Activated CD8-positive, alpha-beta memory T cell treated with anti-CD3 and anti-CD28 coated beads, Interleukin-2, amount 10 ng/mL, durations not matched to agents 7 days and 5 days (primary cell): ENCODE measurements around the gene CENPB. TPM values are rescaled to one million over a fixed set of nuclear protein-coding genes. Genes with fewer than 3 reads are reported as not detected.

Source experiments
- ATAC-seq: fragments of 150-1000 bp; cut with Tn5 transposase; one replicate; pipeline ENCODE4 v1.10.0; 2021; ENCODE audit warnings: moderate library complexity
- CTCF ChIA-PET: fragments of 350-600 bp; sonication (Branson Sonifier 250); formaldehyde crosslinking; loops from one replicate; lab custom pipeline; 2021; ENCODE audit warnings: antibody characterized with exemption; lab: Charles Lee
- DNase-seq: peaks from one replicate; pipeline ENCODE4 v3.0.0-alpha.2; 2020
- H3K27ac Mint-ChIP-seq: one replicate; pipeline ENCODE4 v1.8.0; 2021; ENCODE audit warnings: mild to moderate bottlenecking, mixed read lengths
- H3K27me3 Mint-ChIP-seq: one replicate; pipeline ENCODE4 v1.8.0; 2021; ENCODE audit warnings: mixed read lengths
- H3K36me3 Mint-ChIP-seq: one replicate; pipeline ENCODE4 v1.8.0; 2021; ENCODE audit warnings: mild to moderate bottlenecking, mixed read lengths
- H3K4me1 Mint-ChIP-seq: one replicate; pipeline ENCODE4 v1.8.0; 2021; ENCODE audit warnings: mixed read lengths
- H3K4me3 Mint-ChIP-seq: one replicate; pipeline ENCODE4 v1.8.0; 2021; ENCODE audit warnings: mild to moderate bottlenecking, moderate library complexity, mixed read lengths
- H3K9me3 Mint-ChIP-seq: one replicate; pipeline ENCODE4 v1.8.0; 2022; ENCODE audit warnings: low read depth, mixed read lengths
- total RNA-seq, 2 experiments: library from RNA; stranded (reverse); gene quantifications; one replicate each; pipeline ENCODE4 v1.2.3, GENCODE V29; 2021

CENPB gene
- total RNA-seq, 2 experiments from 2014 or later, result 76.5 to 76.8 TPM

DNA sequence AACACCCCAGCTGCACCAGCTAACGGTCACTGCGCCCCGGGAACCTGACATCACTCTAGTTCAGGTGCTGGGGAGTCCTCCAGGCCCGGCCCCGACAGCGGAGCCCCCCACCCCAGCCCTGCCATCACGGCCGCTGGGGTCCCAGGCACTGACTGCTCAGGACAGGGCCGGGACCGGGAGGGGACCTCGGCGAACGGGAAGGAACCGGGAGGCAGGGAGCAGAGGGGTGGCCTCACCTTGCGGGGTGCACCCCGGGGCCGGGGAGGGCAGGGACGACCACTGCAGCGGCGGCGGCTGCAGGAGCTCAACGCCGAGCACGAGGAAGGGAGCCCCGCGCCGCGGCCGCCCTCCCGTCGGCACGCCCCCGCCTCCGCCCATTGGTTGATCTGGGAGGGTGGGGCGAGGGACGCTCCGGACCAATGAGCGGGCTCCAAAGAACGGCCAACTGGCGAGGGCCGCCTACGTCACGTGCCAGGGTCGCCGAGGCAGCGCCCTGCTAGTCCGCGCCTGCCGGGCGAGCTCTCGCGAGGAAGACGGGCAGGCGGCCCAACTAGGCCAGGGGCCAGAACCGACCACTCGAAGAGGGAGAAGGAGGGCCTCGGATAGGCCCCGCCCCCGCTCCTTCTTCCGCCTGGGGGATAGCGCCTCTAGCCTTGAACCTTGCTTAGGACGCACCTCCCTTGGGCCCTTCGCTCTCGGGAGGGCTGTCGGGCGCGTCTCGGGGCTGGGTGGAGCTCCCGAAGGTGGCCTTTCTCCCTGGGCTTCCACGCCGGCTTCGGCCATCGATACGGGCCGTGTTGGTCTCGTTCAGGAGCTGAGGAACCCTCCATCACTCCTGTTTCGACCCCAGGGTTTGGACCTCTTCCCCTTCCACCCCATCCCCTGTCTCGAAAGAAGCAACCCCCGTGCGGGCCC, 18.9 kb downstream of the CENPB start, which contains the start of gene ADISSP:
Gene ADISSP (minus strand): TSS at position 327 of the 915 bp plus-strand sequence. CDS start 7,653 bp downstream, outside the sequence.
- Mint-ChIP-seq H3K27me3 (peaks cover 9% of the 10 kb centered on the region), H3K4me3 (peak within 1 kb of the TSS; percentile 84), H3K36me3 (no peaks in the 10 kb centered on the region), H3K27ac (peak within 1 kb of the TSS; percentile 88), H3K4me1 (peaks cover 23% of the 10 kb centered on the region), H3K9me3 (no peaks in the 10 kb centered on the region)
- DNase-seq (peak; percentile 99), ATAC-seq (peak; percentile 94)
- CTCF ChIA-PET, result interaction anchor here (0.8 to 8.0 kb wide), 25 partner anchors 8 to 324 kb away, joined by 3 to 80 read pairs (median 4); partner anchors contain the start of genes AP5S1, CENPB and SPEF1

DNA sequence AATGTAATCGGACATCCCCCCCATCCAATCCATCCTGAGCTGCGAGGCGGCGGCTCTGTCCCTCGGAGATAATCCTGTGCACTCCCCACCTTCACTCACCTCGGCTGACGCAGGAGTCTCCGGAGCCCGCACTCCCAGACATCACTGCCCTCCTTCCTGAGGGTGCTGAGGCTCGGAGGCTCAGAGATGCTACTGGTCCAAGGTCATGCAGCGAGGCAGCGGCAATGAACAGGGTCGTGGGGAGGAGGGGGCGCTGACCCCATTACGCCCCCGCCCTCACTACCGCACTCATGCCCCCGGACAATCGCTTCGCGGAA, 19.5 kb downstream of the CENPB start:
- DNase-seq (no peak), ATAC-seq (no peak)
- CTCF ChIA-PET, result interaction anchor here (1.1 to 8.0 kb wide), 13 partner anchors 9 to 318 kb away, joined by 3 to 80 read pairs (median 5); partner anchors contain the start of genes AP5S1 and SPEF1
- Mint-ChIP-seq H3K4me1 (peaks cover 23% of the 10 kb centered on the region), H3K27ac (peak overlapping the region; percentile 62), H3K4me3 (peak overlapping the region; percentile 84), H3K36me3 (no peaks in the 10 kb centered on the region), H3K27me3 (peaks cover 5% of the 10 kb centered on the region), H3K9me3 (no peaks in the 10 kb centered on the region)

GRCh38 chr20:3766422-3767109, 20.0 kb downstream of the CENPB start:
- Mint-ChIP-seq H3K36me3 (no peaks in the 10 kb centered on the region), H3K27me3 (peaks cover 1% of the 10 kb centered on the region), H3K9me3 (no peaks in the 10 kb centered on the region), H3K4me3 (peak overlapping the region; percentile 84), H3K27ac (peak overlapping the region; percentile 62), H3K4me1 (peaks cover 25% of the 10 kb centered on the region)
- DNase-seq, result no peak
- CTCF ChIA-PET, result interaction anchor here (1.0 to 8.0 kb wide), 11 partner anchors 9 to 319 kb away, joined by 3 to 80 read pairs (median 5); partner anchors contain the start of genes AP5S1 and CENPB
- no peak for ATAC-seq

DNA sequence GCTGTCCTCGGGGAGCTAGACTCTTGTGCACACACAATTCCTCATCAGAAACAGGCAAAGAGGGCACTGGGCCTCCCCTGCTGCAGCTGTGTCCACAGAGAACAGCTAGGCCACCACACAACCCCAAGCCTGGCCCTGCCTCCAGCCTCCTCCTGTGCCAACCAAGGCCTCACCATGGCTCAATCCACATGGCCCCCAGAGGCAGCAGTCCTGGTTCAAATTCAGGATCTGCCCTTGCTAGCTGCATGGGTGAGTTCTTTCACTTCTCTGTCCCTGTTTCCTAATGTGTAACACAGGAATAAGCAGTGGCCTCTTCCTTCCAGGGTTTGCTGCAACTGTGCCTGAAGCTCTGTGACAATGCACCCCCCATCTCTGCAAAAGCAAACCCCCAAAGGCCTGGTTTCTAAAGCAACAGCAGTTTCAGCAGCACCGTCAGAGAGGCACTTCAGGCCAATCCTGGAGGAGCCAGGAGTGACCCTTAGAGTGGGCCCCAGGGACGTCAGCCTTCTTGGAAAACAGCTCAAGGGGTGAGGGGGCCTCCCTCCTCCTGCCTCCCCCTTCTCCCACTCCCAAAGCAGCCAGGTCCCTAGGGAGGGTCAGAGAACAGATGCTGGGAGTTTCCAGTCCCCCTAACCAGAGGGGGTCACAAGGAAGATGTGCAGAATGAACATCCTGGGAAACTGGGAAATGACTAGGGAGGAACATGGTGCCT, 21.2 kb downstream of the CENPB start:
- Mint-ChIP-seq H3K4me1 (peaks cover 27% of the 10 kb centered on the region), H3K4me3 (no peak overlapping the region), H3K9me3 (no peaks in the 10 kb centered on the region), H3K36me3 (no peaks in the 10 kb centered on the region), H3K27ac (no peak overlapping the region), H3K27me3 (no peaks in the 10 kb centered on the region)
- DNase-seq (no peak), ATAC-seq (no peak)
- CTCF ChIA-PET, result interaction anchor here (0.6 to 8.0 kb wide), 7 partner anchors 8 to 127 kb away, joined by 3 to 80 read pairs (median 3); partner anchors contain the start of genes CDC25B and CENPB

DNA sequence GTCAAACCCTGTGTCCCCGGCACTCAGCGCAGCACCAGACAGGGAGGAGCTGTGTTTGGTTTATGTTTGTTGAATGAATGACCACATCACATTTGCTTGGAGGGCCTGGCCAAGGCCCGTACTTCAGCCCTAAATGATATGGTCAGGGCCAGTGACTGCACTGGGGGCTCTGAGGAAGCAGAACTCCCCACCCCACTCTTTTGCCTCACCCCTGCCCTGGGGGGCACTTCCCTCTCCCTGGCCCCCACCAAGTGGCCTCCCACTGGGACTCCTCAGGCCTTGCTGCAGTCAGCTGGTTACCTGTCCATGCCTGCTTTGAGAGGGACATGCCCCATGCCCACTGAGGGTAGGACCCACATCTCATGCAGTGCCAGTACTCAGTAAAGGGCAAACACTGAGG, 21.9 kb downstream of the CENPB start:
- no peaks in the 10 kb centered on the region for H3K27me3 Mint-ChIP-seq
- no peaks in the 10 kb centered on the region for H3K36me3 Mint-ChIP-seq
- no peaks in the 10 kb centered on the region for H3K9me3 Mint-ChIP-seq
- no peak overlapping the region for H3K27ac Mint-ChIP-seq
- H3K4me1 Mint-ChIP-seq, result peaks cover 27% of the 10 kb centered on the region
- H3K4me3 Mint-ChIP-seq, result no peak overlapping the region
- DNase-seq (no peak), ATAC-seq (no peak)
- CTCF ChIA-PET, result interaction anchor here (0.6 to 8.0 kb wide), 5 partner anchors 13 to 128 kb away, joined by 3 to 80 read pairs (median 3); partner anchors contain the start of genes CDC25B and CENPB

GRCh38 chr20:3763671-3764601, 22.6 kb downstream of the CENPB start:
- peaks cover 23% of the 10 kb centered on the region for H3K4me1 Mint-ChIP-seq
- ATAC-seq, result no peak
- DNase-seq, result no peak
- CTCF ChIA-PET, result interaction anchor here (0.9 to 8.0 kb wide), 2 partner anchors 12 to 47 kb away, joined by 3 to 80 read pairs; no protein-coding TSS in a partner anchor
- no peaks in the 10 kb centered on the region for H3K9me3 Mint-ChIP-seq
- H3K4me3 Mint-ChIP-seq, result no peak overlapping the region
- H3K27ac Mint-ChIP-seq, result no peak overlapping the region
- no peaks in the 10 kb centered on the region for H3K27me3 Mint-ChIP-seq
- no peaks in the 10 kb centered on the region for H3K36me3 Mint-ChIP-seq

DNA sequence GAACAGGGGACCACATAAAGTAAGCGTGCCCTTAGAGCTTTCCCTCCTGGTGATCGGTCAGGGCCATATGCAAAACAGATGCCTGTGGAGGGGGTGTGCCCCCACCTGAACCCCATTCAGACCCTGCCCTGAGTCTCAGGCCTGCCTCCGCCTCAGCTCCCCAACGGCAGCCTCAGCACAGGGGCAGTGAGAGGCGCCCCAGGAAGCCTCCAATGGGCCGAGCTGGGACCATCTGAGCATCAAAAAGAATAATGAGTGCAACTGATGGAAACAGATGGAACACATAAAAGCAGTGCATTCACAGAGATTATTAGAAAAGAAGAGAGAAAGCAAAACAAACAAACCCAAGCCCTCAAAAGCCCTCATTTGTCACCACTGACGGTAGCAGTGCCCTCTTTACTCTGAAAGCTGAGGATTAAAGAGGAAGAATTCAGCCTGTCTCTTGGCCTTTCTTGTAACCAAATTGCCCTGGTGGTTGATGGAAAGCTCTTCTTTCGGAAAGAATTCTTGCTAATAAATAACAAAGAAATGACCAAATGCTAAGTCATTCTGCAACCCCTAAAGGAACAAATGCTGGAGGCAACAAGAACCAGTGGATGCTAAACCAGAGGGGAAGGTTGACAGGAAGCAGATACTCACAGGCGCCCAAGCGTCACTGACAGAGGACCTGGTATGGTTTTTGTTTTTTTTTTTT, 25.7 kb downstream of the CENPB start:
- no peak for ATAC-seq
- CTCF ChIA-PET, result interaction anchor here (0.6 to 1.9 kb wide), 4 partner anchors 42 to 325 kb away, joined by 3 to 5 read pairs (median 3); no protein-coding TSS in a partner anchor

GRCh38 chr20:3759884-3760283, 26.7 kb downstream of the CENPB start:
- ATAC-seq, result no peak
- CTCF ChIA-PET, result interaction anchor here (0.6 to 4.0 kb wide), 4 partner anchors 8 to 326 kb away, joined by 3 to 23 read pairs (median 6); partner anchors contain the start of gene ADISSP
- Mint-ChIP-seq H3K36me3 (peaks cover 1% of the 10 kb centered on the region), H3K9me3 (no peaks in the 10 kb centered on the region), H3K27me3 (no peaks in the 10 kb centered on the region), H3K4me1 (peaks cover 3% of the 10 kb centered on the region), H3K4me3 (no peak overlapping the region), H3K27ac (no peak overlapping the region)
- DNase-seq, result no peak

More for the DNA sequence above, 25.7 kb downstream of the CENPB start:
- Mint-ChIP-seq H3K4me1 (peaks cover 6% of the 10 kb centered on the region), H3K9me3 (no peaks in the 10 kb centered on the region), H3K36me3 (peaks cover 1% of the 10 kb centered on the region), H3K27me3 (no peaks in the 10 kb centered on the region), H3K4me3 (no peak overlapping the region), H3K27ac (no peak overlapping the region)
- no peak for DNase-seq

- Mint-ChIP-seq H3K27me3 (no peaks in the 10 kb centered on the region), H3K36me3 (peaks cover 1% of the 10 kb centered on the region), H3K4me1 (peaks cover 3% of the 10 kb centered on the region), H3K27ac (no peak overlapping the region), H3K9me3 (no peaks in the 10 kb centered on the region), H3K4me3 (no peak overlapping the region)
- CTCF ChIA-PET, result interaction anchor here (1.9 to 4.0 kb wide), 3 partner anchors 9 to 96 kb away, joined by 5 to 23 read pairs (median 7); partner anchors contain the start of gene ADISSP
- ATAC-seq (no peak), DNase-seq (no peak)
Observed at GRCh38 chr20:3759316-3759823, 27.2 kb downstream of the CENPB start.

DNA sequence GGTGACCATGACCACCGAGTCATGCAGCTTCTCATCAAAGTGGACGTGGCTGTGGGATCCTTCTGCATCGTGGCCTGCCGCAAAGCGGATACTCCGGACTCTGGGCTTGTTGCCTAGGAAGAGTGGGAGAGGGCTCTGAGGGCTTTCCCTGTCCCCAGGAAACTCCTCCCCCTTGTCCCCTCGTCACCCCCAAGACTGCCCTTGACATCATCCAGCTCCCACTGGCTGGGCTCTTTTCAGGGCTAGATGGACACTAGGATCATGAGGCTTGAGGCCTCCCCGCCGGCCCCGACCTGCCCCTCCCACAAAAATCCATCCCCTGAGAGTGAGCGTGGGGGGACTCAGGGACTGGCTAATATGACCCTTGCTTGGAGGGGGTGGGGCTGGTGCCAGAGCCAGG, 28.0 kb downstream of the CENPB start:
- DNase-seq (no peak), ATAC-seq (no peak)
- Mint-ChIP-seq H3K4me1 (peaks cover 3% of the 10 kb centered on the region), H3K27me3 (no peaks in the 10 kb centered on the region), H3K36me3 (peaks cover 1% of the 10 kb centered on the region), H3K4me3 (no peak overlapping the region), H3K9me3 (no peaks in the 10 kb centered on the region), H3K27ac (no peak overlapping the region)
- CTCF ChIA-PET, result interaction anchor here (1.6 to 4.0 kb wide), 4 partner anchors 8 to 18 kb away, joined by 4 to 23 read pairs (median 6); partner anchors contain the start of gene ADISSP

- DNase-seq, result no peak
- peaks cover 6% of the 10 kb centered on the region for H3K4me1 Mint-ChIP-seq
- peaks cover 1% of the 10 kb centered on the region for H3K36me3 Mint-ChIP-seq
- no peaks in the 10 kb centered on the region for H3K9me3 Mint-ChIP-seq
- H3K27ac Mint-ChIP-seq, result no peak overlapping the region
- no peaks in the 10 kb centered on the region for H3K27me3 Mint-ChIP-seq
- H3K4me3 Mint-ChIP-seq, result no peak overlapping the region
- CTCF ChIA-PET, result interaction anchor here (0.9 to 4.0 kb wide), 9 partner anchors 9 to 98 kb away, joined by 3 to 23 read pairs (median 6); partner anchors contain the start of gene ADISSP
- no peak for ATAC-seq
Observed at GRCh38 chr20:3757268-3757667, 29.3 kb downstream of the CENPB start.
